PC-9 (cell line): Measurements from ENCODE around the gene ZNF207. TPM values are rescaled to one million over a fixed set of nuclear protein-coding genes. Genes with fewer than 3 reads are reported as not detected.

ENCODE experiments used
- BruUV-seq: library from RNA; stranded (reverse); fragments of 400-500 nt; replicated peaks from 2 replicates; lab custom pipeline; 2021; lab: Mats Ljungman, UMichigan
- CTCF ChIA-PET: fragments of 300-600 bp; sonication (Branson Sonifier 250); formaldehyde crosslinking; loops from one replicate; lab custom pipeline; 2022; ENCODE audit warnings: antibody characterized with exemption; lab: Charles Lee
- POLR2A ChIA-PET: fragments of 300-600 bp; sonication (Branson Sonifier 250); formaldehyde crosslinking; loops from one replicate; lab custom pipeline; 2022; ENCODE audit warnings: antibody characterized with exemption; ENCODE audit not compliant: unreplicated experiment; lab: Charles Lee
- DNase-seq, 2 experiments: peaks; one replicate each; pipeline versions ENCODE4 v3.0.0 to v3.0.0-alpha.2; 2015 to 2022; ENCODE audit warnings: mixed read lengths in 1 of 2
- H2AFZ ChIP-seq: fragments of 200-600 bp; sonication (generic); 2 replicates; pipeline ENCODE4 v1.8.1; 2017; ENCODE audit warnings: antibody characterized with exemption
- H3F3A ChIP-seq: fragments of 200-600 bp; sonication (generic); 2 replicates; pipeline ENCODE4 v1.8.1; 2017; ENCODE audit warnings: antibody characterized with exemption, mild to moderate bottlenecking, low read depth; ENCODE audit not compliant: insufficient read depth
- H3K27ac ChIP-seq: fragments of 200-600 bp; sonication (generic); 2 replicates; pipeline ENCODE4 v1.6.1; 2016; ENCODE audit warnings: mixed run types
- H3K27me3 ChIP-seq: fragments of 200-600 bp; sonication (generic); 2 replicates; pipeline ENCODE4 v1.6.1; 2016; ENCODE audit warnings: low read depth, mixed run types; ENCODE audit not compliant: insufficient read depth
- H3K36me3 ChIP-seq: fragments of 200-600 bp; sonication (generic); 2 replicates; pipeline ENCODE4 v1.6.1; 2016; ENCODE audit warnings: low read depth, mixed run types
- H3K4me1 ChIP-seq: fragments of 200-600 bp; sonication (generic); replicated peaks from 2 replicates; pipeline ENCODE4 v1.6.1; 2016; ENCODE audit warnings: mixed run types; ENCODE audit not compliant: insufficient read depth
- H3K4me2 ChIP-seq: fragments of 200-600 bp; sonication (generic); 2 replicates; pipeline ENCODE4 v1.6.1; 2017; ENCODE audit warnings: mixed run types
- H3K4me3 ChIP-seq: fragments of 200-600 bp; sonication (generic); 2 replicates; pipeline ENCODE4 v1.6.1; 2016; ENCODE audit warnings: mixed run types
- H3K79me2 ChIP-seq: fragments of 200-600 bp; sonication (generic); 2 replicates; pipeline ENCODE4 v1.6.1; 2017; ENCODE audit warnings: low read depth, mixed run types
- H3K9me2 ChIP-seq: fragments of 200-600 bp; sonication (generic); 2 replicates; pipeline ENCODE4 v1.8.1; 2017; ENCODE audit warnings: mild to moderate bottlenecking; ENCODE audit not compliant: insufficient read depth
- H3K9me3 ChIP-seq: fragments of 200-600 bp; sonication (generic); 2 replicates; pipeline ENCODE4 v1.8.1; 2016; ENCODE audit warnings: low read depth; ENCODE audit not compliant: insufficient read depth
- H4K20me1 ChIP-seq: fragments of 200-600 bp; sonication (generic); 2 replicates; pipeline ENCODE4 v1.8.1; 2017; ENCODE audit not compliant: insufficient read depth
- CTCF ChIP-seq: fragments of 200-600 bp; sonication (generic); conservative IDR thresholded peaks from 2 replicates; pipeline ENCODE4 v1.6.1; 2017; ENCODE audit warnings: mixed run types, antibody characterized with exemption, mild to moderate bottlenecking, moderate library complexity
- EZH2 ChIP-seq: fragments of 200-600 bp; sonication (generic); IDR thresholded peaks from 2 replicates; pipeline ENCODE4 v1.8.0; 2017; ENCODE audit warnings: antibody characterized with exemption, low read depth
- intact Hi-C: fragments of 100-400 bp; cut with micrococcal nuclease; formaldehyde crosslinking; loops from one replicate; pipeline ENCODE4 v1.10.0; 2022; ENCODE audit not compliant: unreplicated experiment
- total RNA-seq: library from RNA; stranded (reverse); gene quantifications from 2 replicates; pipeline ENCODE4 v1.2.3, GENCODE V29; 2021

The ZNF207 gene
- total RNA-seq, 1 experiment from 2014 or later: 198 TPM

- Histone ChIP-seq H3K79me2 (no peaks in the 10 kb centered on the region), H3K36me3 (peaks cover 23% of the 10 kb centered on the region; the same call in 1 of the 2 replicates), H3K4me3 (no peak overlapping the region), H3K4me2 (no peak overlapping the region), H3K27me3 (no peaks in the 10 kb centered on the region), H3K27ac (no peak overlapping the region), H3K4me1 (no peaks in the 10 kb centered on the region), H2AFZ (no peak overlapping the region), H3F3A (no peaks in the 10 kb centered on the region), H3K9me2 (no peaks in the 10 kb centered on the region), H4K20me1 (no peaks in the 10 kb centered on the region), H3K9me3 (no peaks in the 10 kb centered on the region)
- ChIA-PET POLR2A (no interaction called here), CTCF (no interaction called here)
- no TSS peak for BruUV-seq
- intact Hi-C loops: no loop called here
- DNase-seq: no peak
- TF ChIP-seq CTCF (no peak), EZH2 (no peak)
These were observed 16.8 kb upstream of the ZNF207 start for GRCh38 chr17:32333187-32333586.

- H3F3A ChIP-seq: 0 out of 2 replicates have a peak, but pooled peaks cover 3% of the 10 kb centered on the region
- no peaks in the 10 kb centered on the region for H3K4me1 ChIP-seq
- CTCF ChIA-PET: no interaction called here
- BruUV-seq: no TSS peak
- POLR2A ChIA-PET: interaction anchor here (0.6 kb wide), 1 partner anchor 15 kb away, joined by 3 read pairs; no protein-coding TSS in a partner anchor
- no peak overlapping the region for H2AFZ ChIP-seq
- no peaks in the 10 kb centered on the region for H3K27me3 ChIP-seq
- H3K9me3 ChIP-seq: no peaks in the 10 kb centered on the region
- no peaks in the 10 kb centered on the region for H3K79me2 ChIP-seq
- no peak overlapping the region for H3K4me3 ChIP-seq
- peaks cover 25% of the 10 kb centered on the region; the same call in 1 of the 2 replicates for H3K36me3 ChIP-seq
- no peak for DNase-seq
- no peaks in the 10 kb centered on the region for H3K9me2 ChIP-seq
- no peaks in the 10 kb centered on the region for H4K20me1 ChIP-seq
- intact Hi-C loops: no loop called here
- no peak overlapping the region for H3K27ac ChIP-seq
- no peak for TF ChIP-seq CTCF
- no peak for TF ChIP-seq EZH2
- no peak overlapping the region for H3K4me2 ChIP-seq
These were observed 14.9 kb upstream of the ZNF207 start for GRCh38 chr17:32335046-32335445.

- 0 out of 2 replicates have a peak, but pooled peaks cover 3% of the 10 kb centered on the region for H3F3A ChIP-seq
- no peak overlapping the region for H2AFZ ChIP-seq
- no peaks in the 10 kb centered on the region for H3K9me2 ChIP-seq
- no peak overlapping the region for H3K4me3 ChIP-seq
- no TSS peak for BruUV-seq
- H3K4me2 ChIP-seq: no peak overlapping the region
- TF ChIP-seq EZH2 (no peak), CTCF (no peak)
- POLR2A ChIA-PET: interaction anchor here (0.6 kb wide), 1 partner anchor 15 kb away, joined by 3 read pairs; no protein-coding TSS in a partner anchor
- peaks cover 25% of the 10 kb centered on the region; the same call in 1 of the 2 replicates for H3K36me3 ChIP-seq
- peaks cover 2% of the 10 kb centered on the region; the same call in 1 of the 2 replicates for H3K79me2 ChIP-seq
- CTCF ChIA-PET: no interaction called here
- H4K20me1 ChIP-seq: no peaks in the 10 kb centered on the region
- DNase-seq: no peak
- peaks cover 2% of the 10 kb centered on the region; the same call in 1 of the 2 replicates for H3K4me1 ChIP-seq
- intact Hi-C loops: no loop called here
- H3K27me3 ChIP-seq: no peaks in the 10 kb centered on the region
- H3K27ac ChIP-seq: no peak overlapping the region
- no peaks in the 10 kb centered on the region for H3K9me3 ChIP-seq
These were observed 14.3 kb upstream of the ZNF207 start for GRCh38 chr17:32335687-32336086.
